HG03135 (cell line): Measurements from ENCODE around the gene NLGN3.

Experiments used
- ATAC-seq: cut with Tn5 transposase; IDR thresholded peaks from one replicate; pipeline ENCODE4 v1.9.1; 2021; ENCODE audit warnings: mild to moderate bottlenecking, moderate library complexity; ENCODE audit not compliant: unreplicated experiment

NLGN3 gene

DNA sequence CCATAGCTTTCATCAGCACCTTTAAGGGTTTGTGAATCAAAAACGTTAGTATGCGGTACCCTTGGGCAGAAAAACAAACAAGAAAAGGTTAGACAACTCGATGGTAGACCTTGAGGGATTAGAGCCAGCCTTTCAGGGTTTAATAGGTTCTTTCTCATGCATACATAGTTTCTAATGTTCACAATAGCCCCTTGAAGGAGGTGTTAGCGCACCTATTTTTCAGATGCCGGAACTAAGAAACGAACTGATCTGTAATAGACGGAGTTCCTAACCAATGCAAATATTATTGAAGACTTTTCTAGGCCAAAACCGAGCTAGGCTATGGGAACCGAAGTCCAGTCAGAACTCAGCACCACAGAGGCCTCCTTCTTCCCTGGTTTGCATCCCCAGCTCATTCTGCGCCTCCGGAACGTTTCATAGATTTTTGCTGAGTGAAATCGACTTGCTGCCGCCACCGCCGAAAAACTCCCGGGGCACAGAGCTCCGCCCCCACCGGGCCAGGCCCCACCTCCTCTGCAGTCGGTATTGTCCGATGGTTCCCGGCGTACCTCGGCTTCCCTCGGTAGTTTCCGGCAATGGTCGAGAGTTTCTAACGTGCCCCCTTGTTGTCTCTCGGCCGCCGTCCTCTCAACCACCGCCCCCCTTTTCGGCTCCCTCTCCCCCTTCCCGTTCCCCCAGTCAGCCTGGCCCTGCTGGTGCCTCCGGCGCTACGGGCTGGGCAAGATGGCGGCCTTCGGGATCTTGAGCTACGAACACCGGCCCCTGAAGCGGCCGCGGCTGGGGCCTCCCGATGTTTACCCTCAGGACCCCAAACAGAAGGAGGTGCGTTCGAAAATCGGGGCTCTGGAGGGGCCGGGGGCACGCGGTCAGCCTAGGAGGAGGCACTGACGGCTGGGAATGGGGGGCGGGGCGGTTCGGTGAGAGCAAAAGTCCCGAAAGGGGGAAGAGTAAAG is 26.3 kb upstream of the NLGN3 start, which contains the start of gene MED12:
Gene MED12 (plus strand): TSS at position 565 of the 953 bp plus-strand sequence. CDS start 159 bp downstream, at position 724.
- ATAC-seq, result peak; percentile 87

DNA sequence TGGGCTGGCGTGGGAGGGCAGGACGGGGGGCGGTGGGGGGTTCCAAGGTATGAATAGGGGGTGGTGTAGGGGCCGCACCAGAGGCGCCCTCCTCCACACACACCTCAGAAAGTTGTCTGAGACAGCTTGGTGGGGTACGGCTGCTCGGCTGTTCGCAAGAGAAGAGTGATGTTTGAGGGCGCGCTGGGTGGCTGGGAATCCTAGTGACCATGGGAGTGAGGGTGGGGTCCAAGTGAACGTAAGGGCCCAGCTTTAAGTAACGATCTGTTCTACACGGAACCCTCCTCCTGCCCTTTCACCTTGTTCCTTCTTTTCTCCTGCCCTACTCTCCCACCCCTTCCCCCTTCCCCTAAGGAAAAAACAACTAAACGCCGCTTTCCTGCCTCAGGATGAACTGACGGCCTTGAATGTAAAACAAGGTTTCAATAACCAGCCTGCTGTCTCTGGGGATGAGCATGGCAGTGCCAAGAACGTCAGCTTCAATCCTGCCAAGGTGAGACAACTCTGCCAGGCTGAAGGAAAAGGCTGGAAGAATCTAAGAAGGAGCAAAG is 25.6 kb upstream of the NLGN3 start:
- no peak for ATAC-seq

DNA sequence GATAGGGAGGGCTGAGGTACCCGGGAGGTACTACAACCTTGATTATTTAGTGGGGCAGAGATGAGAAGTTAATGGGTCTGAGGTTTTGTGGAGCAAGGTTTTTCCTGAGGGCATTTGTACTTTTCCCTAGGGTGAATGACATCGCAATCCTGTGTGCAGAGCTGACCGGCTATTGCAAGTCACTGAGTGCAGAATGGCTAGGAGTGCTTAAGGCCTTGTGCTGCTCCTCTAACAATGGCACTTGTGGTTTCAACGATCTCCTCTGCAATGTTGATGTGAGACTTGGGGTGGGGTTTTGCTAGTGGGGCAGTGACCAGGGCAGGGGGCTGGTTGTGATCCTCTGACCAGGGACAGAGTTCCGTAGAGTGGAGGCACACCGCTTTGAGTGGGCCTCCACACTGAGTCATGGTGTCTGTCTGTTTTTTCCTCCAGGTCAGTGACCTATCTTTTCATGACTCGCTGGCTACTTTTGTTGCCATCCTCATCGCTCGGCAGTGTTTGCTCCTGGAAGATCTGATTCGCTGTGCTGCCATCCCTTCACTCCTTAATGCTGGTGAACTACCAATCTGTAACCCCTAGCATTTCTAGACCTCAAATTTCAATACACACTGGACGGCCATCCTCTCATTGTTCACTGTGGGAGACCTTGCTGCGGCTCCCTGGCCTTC is 16.3 kb upstream of the NLGN3 start:
- ATAC-seq, result no peak

DNA sequence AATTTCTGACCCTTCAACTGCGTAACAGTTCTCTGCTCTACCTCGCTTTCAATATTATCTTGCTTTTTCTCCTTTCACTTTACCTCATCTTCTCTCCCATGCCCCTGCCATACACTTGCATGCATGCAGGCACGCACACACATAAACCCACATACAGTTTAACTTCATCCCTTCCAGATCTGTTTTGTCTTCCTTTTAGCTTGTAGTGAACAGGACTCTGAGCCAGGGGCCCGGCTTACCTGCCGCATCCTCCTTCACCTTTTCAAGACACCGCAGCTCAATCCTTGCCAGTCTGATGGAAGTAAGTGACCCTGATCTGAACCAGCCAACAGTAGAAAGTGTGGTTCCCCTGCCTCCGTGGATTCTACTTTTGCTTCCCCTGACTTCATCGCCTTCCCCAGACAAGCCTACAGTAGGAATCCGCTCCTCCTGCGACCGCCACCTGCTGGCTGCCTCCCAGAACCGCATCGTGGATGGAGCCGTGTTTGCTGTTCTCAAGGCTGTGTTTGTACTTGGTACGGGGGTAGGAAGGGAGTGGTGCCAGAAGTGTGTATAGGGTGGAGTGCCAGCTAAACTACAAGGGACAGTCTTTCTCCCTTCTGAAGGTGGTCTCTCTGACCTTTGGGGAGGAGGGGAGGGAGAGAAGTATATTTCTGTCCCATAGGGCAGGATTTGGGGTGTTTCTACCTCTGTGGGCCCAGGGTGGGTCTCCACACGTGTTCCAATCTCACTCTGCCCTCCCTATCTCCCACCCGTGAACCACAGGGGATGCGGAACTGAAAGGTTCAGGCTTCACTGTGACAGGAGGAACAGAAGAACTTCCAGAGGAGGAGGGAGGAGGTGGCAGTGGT is 15.5 kb upstream of the NLGN3 start:
- no peak for ATAC-seq

DNA sequence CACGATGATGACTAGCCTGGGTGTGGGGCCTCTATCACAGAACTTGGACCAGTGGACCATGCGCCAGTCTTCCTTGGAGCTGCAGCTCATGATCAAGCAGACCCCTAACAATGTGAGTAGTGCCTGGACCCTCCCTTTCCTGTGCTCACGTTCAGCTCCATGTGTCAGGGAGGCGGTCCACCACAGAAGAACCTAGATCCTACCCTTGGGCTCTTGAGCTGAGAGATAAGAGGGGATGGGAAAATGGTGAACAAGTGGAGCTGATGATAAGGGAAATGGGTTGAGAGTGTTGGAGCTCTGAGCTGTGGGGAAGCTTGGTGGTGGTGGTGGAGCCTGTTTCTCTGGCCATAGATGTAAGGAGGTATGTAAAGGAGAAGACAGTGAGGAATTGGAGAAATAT is 13.1 kb upstream of the NLGN3 start:
- no peak for ATAC-seq

DNA sequence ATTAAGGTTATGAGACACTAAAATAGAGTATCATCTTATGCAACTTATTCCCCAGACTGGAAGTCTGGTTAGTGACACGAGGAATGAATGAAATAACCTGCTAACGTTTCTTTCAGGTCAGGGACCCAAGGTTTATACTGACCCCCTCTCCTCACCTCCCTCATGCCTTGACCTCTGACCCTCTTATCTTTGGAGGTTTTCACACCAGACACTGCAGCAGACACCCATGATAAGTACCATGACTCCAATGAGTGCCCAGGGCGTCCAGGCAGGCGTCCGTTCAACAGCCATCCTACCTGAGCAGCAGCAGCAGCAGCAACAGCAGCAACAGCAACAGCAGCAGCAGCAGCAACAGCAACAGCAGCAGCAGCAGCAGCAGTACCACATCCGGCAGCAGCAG is 4.2 kb upstream of the NLGN3 start:
- ATAC-seq, result no peak

DNA sequence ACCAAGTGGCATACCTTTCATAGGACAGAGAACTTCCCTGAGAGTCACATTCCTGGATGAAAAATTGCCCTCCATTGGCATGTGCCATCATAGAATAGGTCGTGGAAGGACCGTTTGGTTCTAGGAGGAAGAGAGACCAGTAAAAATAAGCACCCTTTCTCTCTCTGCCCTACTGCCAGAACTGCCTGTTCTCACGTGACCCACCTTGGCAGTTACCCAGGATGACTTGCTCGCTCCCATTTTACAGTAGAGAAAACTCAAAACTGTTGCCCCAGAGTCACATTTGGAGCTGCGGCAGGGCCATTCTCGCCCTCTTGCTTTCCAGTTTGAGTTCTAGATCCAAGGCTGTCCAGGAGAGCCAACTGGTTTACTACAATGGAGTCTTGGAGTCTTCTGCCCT is 1.1 kb upstream of the NLGN3 start:
- ATAC-seq, result no peak

DNA sequence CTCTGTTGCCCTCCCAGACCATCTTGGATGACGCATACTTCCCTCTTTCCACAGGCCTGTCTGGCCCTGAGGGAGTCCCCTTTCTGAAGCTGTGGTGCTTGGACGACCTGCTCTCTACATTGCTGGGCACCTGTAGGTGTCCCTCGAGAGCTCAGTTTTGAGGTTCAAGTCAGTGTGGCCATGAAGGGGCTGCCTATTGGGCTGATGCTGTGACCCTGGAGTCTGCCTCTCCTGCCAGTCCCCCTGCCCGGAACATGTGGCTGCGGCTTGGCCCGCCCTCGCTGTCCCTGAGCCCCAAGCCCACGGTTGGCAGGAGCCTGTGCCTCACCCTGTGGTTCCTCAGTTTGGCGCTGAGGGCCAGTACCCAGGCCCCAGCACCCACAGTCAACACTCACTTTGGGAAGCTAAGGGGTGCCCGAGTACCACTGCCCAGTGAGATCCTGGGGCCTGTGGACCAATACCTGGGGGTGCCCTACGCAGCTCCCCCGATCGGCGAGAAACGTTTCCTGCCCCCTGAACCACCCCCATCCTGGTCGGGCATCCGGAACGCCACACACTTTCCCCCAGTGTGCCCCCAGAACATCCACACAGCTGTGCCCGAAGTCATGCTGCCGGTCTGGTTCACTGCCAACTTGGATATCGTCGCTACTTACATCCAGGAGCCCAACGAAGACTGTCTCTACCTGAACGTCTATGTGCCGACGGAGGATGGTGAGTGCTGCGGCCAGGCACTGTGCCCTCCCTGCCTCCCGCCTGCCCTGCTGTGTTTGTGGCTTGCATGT is 3.0 kb downstream of the NLGN3 start:
- no peak for ATAC-seq

DNA sequence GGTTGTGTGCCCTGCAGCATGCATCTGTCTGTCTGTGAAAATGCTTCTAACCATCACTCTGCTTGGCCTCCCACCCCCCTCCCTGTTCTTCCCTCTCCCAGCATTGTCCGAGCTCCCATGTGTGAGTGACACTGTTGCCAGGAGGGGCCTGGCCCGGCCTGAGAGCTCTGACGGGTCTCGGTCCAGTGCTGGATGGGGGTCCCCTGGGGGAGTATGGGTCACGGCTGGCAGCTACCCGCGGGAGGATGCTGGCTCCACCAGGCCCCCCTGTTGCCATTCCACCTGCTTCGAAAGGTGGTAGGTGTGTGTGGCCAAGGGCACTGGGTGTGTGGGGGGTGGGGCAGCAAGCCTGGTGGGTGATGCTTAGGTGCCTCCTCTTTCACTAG is 3.6 kb downstream of the NLGN3 start:
- ATAC-seq, result no peak

DNA sequence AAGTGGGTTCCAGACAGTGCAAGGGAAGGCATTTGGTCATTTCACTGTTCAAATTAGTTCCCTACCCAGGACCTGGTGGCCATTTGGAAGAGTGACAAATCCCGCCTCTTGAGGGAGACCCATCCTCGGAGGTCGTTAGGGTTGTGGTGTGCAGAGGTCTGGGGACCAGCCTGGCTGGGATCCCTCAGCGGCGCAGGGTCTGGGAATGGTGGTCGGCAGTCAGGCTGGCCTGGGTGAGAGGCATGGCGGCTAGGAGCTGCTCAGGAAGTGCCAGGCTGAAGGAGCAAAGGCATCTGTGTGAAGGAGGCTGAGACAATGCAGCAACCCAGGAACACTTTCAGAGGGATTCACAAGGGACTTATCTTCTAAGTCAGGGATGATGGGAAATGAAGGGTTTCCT is 6.7 kb downstream of the NLGN3 start:
- ATAC-seq, result no peak

DNA sequence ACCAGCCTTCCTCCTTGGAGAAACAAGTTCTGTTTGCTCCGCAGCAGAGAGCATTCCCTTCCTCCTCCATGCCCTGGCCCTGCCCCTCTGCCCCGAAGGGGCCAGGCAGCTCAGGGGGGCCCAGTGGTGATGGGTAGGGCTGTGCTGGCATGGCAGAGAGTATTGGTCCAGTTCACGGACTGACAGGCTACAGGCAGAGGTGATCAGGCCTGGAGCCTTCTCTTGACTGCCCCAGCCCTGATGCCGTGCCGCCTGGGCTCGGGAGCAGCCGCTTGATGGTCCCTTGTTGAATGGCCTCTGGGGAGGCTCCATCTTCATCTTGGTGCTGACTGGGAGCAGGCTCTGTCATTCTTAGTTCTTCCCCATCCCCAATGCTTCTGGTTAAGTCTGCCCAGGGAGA is 9.6 kb downstream of the NLGN3 start:
- no peak for ATAC-seq

DNA sequence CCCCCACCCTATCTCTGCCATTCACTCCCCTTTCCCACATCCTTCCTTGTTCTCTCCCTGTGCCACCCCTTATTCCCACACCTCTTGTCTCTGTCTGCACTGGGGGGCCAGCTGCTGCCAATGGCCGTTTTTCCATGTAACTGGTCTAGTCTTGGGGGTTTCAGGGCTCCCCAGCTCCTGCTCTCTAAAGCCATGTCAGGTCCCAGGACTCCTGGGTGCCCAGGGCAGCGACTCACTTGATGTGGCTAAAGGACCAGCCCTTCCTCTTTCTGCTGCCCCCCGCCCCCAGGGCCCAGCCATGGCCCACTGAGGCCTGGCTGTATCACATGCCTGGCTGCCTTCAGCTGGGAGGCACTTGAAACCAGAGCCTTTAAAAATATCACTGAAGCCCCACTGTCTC is 10.0 kb downstream of the NLGN3 start:
- ATAC-seq, result no peak

DNA sequence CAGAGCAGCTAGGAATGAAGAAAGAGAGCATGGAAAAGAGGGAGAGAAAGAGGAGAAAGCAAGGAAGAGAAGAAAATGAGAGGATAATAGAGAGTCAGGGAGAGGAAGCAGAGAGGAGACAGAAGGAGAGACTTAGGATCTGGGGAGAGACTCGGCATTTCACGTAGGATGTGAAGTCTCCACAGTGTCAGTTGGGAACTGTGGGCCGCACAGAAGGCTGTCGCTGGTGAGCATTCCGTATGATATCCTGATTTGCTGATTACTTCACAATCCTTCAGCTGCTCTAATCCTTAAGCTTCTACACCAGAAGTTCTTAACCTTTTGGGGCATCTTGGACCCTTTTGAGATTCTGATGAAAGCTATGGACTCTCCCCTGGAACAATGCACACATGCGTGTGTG is 14.0 kb downstream of the NLGN3 start:
- no peak for ATAC-seq

DNA sequence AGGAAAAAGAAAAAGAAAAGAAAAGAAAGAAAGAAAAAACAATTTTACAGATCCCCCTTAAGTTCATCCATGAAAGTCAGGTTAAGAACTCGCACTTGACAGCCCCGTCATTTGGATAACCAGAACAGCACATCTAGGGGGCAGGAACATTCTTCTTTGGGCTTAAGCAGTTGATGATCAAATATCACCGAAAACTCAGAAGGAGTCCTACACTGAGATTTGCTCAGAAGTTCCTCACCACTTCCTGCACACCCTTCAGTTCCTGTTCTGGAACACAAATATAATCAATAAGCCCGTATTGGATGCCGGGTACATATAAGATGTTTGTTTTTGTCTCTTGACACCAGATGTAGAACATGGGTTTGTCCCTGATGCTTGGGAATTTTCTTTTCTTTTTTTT is 14.7 kb downstream of the NLGN3 start:
- ATAC-seq, result no peak

DNA sequence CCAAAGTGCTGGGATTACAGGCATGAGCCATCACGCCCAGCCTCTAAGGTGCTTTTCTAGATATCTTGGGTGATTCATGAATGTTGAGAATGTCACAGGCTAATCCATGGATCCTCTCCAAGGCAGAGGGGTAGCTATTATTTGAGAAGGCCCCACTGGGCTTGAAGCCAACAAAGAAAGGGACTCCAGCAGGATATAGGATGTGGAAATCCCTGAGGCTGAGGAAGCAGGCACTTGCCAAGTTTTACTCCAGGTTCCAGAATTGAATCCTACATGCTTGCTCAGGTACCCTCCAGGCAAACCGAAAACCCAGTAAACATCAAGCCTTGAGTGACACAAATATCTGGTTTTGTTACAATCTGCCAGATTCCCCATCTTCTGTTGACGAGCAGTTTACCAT is 15.8 kb downstream of the NLGN3 start:
- no peak for ATAC-seq

DNA sequence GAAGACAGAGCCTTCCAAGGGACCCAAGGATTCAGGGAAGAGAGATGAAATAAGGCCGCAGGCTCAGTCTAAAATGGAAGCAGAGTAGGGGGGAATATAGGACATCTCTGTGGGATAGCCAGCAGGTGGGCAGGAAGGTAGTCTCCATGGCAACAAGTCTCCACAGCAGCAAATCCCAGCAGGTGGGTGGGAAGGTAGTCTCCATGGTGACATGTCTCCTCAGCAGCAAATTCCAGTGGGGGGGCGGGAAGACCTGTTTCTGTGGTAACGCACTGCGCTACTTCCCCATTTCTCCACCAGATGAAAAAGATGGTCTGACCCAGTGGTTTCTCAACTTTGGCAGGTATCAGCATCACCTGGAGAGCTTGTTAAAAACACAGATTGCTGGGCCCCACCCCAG is 18.3 kb downstream of the NLGN3 start:
- ATAC-seq, result no peak

DNA sequence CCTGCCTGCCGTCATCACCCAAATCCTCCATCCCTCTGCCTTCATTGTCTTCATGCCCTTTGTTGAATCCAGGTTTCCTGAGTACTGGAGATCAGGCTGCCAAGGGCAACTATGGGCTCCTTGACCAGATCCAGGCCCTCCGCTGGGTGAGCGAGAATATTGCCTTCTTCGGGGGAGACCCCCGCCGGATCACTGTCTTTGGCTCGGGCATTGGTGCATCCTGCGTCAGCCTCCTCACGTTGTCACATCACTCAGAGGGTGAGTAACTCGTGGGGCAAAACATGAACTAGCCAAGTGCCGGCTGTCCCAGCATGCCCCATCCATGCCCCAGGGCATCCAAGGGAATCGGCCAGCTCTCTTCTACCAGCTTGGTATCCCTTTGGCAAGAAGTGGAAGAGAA is 19.4 kb downstream of the NLGN3 start:
- no peak for ATAC-seq

DNA sequence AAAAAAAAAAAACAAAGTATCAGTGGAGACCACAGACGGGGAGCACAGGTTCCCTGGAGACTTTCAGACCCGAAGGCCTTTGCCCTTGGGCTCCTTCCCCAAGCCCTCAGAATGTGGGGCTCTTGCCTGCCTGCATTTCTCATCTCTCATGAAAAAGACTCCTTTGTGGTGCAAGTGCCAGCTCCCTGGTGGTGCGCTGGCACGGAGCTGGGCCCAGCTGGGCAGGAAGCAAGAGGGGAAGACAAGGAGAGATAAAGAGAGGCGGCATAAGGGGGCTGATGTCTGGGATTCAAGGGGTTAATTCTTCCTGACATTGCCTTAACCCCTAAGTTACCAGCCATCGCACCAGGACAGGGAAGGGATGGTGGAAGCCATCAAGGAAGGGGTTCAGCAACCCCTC is 21.8 kb downstream of the NLGN3 start:
- ATAC-seq, result no peak

DNA sequence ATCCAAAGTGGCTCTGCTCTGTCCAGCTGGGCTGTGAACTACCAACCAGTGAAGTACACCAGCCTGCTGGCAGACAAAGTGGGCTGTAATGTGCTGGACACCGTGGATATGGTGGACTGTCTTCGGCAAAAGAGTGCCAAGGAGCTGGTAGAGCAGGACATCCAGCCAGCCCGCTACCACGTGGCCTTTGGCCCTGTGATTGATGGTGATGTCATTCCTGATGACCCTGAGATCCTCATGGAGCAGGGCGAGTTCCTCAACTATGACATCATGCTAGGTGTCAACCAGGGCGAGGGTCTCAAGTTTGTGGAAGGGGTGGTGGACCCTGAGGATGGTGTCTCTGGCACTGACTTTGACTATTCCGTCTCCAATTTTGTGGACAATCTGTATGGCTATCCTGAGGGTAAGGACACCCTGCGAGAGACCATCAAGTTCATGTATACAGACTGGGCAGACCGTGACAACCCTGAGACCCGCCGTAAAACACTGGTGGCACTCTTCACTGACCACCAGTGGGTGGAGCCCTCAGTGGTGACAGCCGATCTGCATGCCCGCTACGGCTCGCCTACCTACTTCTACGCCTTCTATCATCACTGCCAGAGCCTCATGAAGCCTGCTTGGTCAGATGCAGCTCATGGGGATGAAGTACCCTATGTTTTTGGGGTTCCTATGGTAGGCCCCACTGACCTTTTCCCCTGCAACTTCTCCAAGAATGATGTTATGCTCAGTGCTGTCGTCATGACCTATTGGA is 22.6 kb downstream of the NLGN3 start:
- no peak for ATAC-seq

DNA sequence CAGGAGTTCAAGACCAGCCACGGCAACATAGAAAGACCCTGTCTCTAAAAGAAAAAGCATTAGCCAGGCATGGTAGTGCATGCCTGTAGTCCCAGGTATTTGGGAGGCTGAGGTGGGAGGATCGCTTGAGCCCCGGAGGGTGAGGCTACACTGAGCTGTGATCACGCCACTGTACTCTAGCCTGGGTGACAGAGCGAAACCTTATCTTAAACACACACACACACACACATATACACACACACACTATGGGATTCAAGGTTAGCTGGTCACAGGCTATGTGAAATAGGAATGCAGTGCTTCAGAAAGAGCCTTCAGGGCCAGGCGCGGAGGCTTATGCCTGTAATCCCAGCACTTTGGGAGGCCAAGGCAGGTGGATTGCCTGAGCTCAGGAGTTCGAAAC is 23.5 kb downstream of the NLGN3 start:
- no peak for ATAC-seq
